TTC549 (cell line): ENCODE results near the gene RASA3.

Experiments
- FAIRE-seq: peaks from 2 replicates; lab custom pipeline; 2012; peaks lifted over from hg19 to GRCh38; lab: Jason Lieb, UNC

Gene RASA3

DNA sequence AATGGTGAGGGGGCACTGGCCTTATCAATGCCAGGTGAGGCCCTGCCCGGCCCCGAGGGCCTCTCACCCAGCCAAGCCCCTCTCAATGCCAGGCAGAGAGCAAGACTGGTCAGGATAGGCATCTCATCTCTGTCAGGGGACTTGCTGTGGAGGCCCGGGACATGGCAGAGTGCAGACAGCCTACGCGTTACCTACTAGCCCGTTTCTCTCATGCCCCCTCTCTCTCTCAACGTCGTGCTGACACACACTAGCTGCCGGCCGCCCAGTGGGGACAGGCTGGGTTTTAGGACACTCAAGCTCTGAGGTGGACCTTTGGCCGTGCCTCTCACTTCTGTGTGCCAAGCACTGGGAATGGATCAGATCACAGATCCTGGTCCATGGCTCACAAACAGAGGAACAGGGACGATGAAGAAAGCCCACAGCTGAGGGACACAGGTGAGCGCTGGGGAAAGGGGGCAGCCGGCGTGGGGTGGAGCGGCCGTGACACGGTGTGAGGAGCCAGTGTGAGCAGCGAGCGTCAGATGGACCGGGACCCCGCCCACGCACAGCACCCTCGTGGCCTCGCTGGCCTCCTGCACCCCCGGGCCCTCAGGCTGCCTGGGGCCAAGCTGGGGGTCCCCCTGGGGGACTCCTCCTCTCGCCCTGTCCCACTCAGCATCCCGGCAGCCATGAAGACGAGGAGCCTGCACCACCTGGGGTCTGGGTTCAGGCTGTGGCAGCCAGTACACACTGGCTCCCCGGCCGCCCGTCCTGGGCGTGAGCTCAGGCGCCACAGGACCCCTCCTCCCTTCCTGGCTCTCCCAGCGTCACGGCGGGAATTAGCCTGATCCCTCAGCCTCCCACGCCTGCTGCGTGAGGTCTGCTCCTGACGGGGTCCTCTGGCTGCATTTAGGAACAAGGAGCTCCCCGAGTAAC lies 81.6 kb downstream of the RASA3 start:
- no peak for FAIRE-seq

DNA sequence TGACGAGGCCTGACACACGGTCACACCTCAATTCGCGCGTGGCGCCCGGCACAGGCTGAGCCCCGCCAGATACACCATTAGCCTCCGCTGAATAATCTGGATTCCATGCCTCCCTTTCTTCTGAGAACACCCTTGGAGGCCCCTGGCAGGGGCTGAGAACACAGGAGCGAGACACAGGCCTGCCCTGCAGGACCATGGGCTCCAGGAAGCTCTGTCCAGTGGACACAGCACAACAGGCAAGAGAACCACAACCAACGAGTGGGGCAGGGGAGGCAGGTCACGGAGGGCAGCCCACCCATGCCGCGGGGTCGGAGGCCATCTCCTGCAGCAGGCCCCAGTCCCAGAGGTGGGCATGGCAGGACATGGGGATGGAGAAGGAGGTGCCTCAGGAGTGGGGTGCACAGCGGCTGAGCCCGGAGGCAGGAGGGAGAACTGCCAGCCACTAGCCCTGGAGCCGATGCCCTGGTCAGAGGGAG lies 82.8 kb downstream of the RASA3 start:
- FAIRE-seq: no peak

DNA sequence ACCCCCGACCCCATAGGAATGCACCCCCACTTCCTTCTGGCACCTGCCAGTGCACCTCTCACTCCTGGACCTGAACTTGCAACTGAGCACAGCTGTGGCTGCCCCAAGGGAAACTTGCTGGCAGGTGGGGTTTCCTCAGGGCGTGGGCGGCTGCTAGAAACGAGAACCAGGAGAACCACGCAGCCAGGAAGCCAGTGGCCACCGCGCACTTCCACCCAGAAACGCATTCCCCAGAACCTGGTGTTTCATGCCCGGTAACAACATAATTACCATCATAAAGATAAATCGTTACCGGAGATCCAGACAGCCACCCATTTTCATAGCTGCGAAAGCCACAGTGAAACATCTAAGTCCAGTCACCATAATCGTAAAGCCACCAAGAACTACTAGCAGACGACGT lies 83.4 kb downstream of the RASA3 start:
- FAIRE-seq: no peak

DNA sequence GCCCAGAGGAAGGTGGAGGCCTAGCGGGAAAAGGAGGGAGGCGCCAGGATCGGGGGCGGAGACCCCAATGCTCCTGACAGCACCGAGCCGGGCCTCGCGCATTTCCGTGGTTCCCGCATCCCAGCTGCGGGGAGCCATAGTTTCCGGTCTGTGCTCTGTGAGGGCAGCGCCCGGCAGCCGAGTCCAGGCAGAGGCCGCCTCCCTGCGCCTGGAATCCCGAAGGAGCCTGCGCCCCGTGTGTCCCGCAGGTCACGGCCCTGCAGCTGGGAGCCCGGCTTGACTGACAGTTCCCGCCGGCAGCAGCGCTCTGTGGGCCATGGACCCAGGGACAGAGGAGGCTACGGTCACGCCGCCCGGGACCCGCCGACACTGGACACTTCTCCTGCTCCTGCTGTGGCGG lies 84.0 kb downstream of the RASA3 start:
- no peak for FAIRE-seq

DNA sequence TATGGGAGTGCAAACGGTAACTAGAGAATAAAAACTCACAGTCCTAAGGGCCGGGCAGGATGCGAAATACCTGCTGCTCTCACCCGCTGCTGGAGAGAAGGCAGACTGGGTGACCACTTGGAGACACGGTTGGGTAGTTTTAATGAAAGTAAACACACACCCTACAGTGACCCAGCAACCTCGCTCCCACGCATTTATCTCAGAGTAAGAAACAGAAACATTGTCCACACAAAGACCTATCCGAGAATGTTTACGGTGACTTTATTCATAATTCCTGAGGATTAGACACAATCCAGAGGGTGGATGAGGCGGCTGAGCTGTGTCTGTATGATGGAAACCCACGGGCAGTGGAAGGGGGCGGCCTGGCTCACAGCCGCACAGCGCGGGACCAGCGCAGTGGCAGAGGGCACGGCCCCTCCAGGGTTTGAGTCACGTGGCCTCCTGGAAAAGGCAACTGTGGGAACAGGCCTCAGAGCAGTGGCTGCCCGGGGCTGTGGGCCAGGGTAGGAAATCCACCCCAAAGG lies 85.0 kb downstream of the RASA3 start:
- no peak for FAIRE-seq

DNA sequence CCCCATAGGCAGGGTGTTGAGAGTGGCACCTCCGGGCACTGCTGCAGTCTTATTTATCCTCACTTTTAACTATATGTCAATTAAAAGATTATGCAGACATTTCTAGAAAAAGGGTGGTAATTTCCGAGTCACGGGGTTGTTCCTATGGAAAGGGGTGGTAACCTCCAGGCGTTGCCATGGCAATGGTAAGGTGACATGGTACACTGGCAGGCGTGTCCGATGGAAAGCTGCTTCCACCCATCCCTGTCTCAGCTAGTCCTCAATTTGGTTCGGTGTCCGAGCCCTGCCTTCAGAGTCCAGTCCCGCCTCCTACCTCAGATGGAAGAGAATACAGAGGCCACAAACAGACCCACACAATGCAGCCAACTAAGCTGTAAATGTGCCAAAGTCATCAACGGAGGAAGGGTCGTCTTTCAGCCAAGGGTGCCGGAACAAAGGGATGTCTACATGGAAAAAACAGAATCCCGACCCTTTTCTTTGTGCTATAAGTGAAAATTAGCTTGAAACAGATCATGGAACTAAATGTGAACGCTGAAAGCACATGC lies 85.9 kb downstream of the RASA3 start:
- no peak for FAIRE-seq

DNA sequence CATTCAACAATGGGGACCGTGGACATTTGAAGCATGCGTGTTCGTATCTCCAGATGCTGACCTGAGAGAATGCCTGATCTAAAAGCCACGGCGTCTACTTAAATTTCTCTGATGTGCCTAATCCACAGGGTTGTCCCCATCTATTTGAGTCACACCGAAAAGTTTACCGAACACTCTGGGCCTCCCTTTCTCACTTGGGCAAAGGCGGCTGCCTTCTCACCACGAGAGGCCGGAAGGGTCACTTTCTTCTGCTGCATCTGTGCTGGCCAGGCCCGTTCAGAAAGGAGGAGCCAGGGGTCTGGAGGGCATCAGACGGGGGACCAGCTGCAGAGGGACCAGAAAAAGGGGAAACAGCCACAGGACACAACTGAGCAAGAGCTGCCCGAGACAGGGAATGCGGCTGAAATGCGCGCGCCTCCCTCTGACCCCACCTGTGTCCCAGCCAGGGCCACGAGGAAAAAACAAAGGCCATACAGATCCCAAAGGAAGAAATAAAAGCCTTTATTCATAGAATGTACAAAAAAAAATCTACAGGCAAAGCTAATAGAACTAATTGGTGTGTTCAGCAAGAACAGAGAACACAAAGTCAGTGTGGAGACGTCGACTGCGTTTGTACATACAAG lies 87.2 kb downstream of the RASA3 start:
- no peak for FAIRE-seq

DNA sequence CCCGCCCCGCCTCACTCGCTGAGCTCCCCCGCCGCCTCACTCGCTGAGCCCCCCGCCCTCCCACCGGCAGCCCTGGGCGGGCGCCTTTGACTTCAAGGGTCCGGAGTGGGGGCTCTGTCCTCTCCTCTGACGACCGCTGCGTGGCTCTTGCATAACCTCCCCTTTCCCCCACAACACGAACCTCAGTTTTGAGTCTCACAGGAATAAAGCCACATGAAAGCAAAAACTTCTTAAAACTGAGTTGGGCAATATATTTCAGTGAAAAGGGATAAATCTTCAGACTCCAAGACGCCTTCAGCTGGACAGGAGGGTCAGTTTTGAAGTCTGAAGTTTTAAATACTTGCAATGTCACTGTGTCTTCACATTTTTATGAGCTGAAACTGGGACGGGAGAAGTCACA lies 87.9 kb downstream of the RASA3 start:
- no peak for FAIRE-seq

DNA sequence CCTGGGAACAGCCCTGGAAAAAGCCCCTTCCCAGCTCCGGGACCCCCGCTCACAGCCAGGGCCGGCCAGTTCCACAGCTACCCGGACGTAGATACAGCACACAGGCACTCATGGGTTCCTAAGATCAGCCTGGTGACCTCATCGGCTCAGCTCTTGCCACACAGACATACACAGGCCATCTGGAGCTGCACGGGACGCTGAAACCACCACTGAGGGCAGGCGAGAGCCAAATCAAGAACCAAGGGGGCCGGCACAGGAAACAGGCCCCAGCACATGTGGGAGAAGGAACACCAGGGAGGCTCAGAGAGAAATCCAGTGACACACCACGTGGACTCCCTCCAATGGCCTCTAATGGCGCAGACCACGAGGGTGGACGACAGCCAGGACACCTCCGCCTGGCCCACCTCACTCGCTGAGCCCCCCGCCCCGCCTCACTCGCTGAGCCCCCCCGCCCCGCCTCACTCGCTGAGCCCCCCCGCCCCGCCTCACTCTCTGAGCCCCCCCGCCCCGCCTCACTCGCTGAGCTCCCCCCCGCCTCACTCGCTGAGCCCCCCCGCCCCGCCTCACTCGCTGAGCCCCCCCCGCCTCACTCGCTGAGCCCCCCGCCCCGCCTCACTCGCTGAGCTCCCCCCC lies 88.9 kb downstream of the RASA3 start:
- FAIRE-seq: no peak

DNA sequence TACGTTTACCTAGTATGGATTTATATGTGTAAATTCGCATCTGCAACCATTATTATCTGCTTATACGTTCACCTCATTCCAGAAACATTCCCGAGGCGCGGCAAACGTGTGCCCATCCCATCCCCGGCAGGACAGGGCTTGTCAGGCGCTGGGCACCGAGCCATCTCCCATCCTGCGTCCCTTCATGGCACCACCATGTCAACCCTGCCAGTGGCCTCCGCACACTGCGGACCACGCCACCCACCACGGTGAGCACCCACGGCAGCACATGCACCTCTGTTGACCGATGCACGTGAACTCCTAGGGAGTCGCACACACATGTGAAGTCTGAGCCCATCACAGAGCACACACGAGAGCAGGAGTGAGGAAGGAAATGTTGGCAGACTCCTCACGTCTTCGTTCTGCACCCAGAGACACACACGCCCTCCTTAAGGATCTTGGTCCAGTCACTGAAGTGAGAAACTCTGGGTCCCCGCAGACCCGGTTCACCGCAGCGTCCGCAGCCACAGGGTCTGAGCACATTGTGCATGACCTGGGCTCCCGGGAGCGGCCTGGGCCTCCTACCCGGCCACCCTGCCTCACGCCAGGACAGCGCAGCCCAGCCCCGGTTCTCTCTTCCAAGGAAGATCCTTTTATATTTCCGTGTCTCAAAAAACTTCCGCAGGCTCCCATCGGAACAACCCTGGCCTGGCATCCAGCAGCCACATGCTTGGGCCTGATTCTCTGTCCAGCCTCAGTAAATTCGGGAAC lies 90.2 kb downstream of the RASA3 start:
- no peak for FAIRE-seq

DNA sequence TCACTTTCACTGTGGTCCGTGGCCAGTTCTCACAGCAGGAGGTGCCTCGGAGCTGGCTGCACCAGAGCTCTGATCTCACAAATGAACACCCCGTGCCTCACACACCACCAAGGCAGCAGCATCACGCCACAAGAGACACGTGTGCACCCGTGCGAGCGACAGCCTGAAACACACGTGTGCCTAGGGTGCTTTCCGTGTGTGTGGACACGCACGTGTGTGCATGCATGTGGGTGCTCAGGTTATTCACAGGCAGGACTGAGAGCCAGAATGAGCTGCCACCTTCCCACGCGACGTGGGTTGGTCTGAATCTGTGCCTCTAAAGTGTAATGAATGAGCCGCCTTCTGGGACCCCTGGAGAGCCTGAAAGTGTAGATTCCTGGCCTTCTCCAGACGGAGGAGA lies 90.9 kb downstream of the RASA3 start:
- no peak for FAIRE-seq

DNA sequence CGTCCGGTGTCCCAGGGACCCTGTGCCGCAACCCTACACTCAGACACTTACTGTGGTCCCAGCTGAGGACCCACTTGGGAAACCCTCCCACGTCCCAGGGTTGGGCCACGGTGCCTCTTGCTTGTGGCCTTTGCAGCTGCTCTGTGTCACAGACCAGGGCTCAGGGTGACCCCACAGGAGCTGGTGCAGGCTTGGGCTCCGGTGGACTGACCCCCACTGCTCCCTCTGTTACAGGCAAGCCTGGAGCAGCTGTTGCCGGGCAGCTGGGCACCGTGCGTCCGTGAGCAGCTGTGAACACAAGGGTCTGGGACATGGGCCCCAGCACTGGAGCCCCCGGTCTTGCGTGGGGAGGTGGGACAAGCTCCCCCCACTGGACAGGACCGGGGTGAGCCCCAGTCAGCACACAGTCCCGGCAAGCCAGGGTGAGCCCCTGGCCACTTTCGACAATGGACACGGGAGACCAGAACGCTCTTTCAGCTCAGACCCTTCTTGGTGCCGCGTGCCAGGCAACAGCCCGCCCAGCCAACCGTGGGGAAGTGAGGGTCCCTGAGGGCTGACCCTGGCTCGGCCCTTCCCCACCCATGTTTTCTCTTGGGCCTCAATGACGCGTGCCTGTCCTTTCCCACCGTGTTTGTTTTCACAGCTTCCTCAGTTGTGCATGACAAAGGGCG lies 92.8 kb downstream of the RASA3 start:
- FAIRE-seq: no peak

DNA sequence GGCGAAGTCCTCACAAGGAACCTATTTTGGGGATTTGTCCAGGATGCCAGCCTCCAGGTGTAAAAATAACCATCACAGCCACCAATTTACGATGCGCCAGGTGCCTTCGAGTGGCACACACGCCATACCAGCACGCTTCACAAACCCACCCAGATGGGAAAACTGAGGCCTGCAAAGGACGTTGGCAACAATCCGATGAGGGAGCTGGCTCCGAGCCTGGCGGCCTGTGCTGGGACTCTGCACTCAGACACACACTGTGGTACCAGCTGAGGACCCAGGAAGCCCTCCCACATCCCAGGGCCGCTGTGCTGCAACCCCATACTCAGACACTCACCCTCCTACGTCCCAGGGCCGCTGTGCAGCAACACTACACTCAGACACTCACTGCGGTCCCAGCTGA lies 93.5 kb downstream of the RASA3 start:
- no peak for FAIRE-seq

DNA sequence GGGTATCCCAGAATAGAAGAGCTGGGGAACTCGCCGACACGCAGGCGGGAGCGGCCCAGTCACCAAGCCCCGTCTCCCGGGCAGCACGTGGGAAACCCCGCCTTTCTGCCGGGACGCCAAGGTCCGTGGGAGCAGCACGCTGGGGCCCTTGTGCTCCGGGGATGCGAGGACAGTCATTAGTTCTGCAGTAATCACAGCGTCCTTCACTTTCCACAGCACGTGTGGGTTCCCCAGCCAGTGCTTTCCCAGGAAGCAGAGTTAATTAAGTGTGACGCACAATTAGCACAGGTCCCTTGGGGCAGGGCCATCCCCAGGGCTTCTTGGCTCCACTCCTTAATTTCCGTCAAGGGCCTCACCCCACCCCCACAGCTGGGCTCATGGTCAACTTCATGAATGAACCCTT lies 94.2 kb downstream of the RASA3 start:
- no peak for FAIRE-seq

DNA sequence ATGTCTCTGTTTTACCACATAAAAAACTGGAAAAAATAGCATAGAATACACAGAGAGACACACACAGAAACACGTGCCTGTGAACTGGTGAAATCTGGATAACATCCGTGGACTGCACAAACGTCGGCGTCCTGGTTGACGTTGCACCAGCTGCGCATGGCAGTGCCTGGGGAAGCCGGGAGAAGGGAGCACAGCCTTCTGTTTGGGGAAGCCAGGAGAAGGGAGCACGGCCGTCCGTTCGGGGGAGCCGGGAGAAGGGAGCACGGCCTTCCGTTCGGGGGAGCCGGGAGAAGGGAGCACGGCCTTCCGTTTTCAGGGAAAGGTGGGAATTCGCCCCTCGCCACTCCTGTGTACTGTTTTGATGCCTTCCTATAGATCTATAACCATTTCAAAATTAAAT lies 94.7 kb downstream of the RASA3 start:
- no peak for FAIRE-seq

DNA sequence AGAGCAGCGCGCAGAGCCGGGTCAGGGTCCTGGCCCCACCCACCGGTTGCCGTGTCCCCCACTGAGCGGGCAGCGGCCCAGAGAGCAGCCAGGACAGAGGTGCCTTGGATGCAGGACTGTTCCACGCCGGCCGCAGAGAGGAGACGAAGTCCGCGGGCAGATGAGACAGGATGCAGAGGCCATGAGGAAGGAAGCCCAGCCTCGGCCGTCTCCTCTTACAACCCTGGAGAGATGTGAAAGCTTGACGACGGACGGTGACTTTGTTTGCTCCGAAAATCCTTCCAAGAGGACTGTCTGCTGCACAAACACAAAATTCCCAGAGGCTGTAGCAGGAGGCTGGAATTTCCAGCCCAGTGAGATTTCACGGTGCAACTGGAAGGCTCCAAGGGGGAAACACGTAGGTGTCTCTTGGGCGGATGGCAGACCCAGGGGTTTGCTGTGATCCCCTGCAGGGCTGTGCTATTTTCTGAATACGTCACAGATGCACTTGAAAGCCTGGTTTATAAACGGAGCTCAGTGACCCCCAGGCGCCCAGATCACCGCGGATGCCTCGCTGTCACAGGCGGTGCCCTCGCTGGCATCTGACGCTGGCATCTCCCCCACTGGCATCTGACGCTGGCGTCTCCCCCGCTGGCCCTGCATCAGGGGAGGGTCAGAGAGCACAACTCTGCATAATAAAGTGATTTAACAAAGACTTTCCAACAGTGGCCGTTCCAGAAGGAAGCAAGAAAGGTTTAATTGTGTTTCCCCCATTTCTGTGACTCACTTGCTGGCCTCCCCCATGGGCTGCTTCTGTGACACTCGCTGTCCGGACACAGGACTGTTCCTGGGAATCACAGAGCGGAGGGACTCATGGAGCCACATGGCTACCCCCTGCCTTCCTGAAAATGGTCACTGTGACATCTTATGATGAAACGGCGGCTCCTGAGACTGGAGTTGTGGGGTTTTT lies 96.6 kb downstream of the RASA3 start:
- FAIRE-seq: no peak

DNA sequence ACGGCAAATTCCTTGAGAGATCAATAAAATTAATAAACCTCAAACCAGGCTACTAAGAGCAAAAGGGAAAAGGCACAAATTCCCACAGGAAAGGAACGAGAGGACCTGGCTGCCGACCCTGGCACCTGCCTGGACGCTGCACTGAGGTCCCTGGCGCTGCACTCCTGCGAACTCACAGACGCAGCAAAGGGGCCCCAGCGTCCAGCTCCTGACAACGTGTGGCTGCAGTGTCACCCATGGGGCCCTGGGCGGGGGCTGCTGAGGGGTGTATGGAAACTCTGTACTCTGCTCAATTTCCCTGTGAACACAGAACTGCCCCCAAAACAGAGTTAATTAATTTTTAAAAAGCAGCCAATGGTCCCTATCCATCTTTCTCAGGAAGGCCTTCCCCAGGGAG lies 97.2 kb downstream of the RASA3 start:
- no peak for FAIRE-seq

DNA sequence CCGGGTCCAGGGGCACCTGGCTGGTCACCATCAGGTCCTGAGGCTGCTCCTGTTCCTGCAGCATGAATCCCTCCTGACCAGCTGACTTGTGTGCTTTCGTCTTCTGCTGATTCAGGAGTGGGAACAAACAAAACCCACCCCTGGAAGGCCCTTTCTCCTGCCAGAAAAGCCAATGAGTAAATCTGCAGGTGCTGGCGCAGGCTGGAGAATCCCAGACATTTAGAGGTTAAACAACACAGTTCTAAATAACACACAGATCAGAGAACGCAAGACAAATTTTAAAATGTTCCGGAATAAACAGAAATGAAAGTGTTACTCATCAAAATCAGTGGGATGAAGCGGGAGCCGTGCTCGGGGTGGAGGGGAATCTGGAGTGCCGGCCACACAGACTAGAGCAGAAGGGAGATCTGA lies 97.9 kb downstream of the RASA3 start:
- no peak for FAIRE-seq

DNA sequence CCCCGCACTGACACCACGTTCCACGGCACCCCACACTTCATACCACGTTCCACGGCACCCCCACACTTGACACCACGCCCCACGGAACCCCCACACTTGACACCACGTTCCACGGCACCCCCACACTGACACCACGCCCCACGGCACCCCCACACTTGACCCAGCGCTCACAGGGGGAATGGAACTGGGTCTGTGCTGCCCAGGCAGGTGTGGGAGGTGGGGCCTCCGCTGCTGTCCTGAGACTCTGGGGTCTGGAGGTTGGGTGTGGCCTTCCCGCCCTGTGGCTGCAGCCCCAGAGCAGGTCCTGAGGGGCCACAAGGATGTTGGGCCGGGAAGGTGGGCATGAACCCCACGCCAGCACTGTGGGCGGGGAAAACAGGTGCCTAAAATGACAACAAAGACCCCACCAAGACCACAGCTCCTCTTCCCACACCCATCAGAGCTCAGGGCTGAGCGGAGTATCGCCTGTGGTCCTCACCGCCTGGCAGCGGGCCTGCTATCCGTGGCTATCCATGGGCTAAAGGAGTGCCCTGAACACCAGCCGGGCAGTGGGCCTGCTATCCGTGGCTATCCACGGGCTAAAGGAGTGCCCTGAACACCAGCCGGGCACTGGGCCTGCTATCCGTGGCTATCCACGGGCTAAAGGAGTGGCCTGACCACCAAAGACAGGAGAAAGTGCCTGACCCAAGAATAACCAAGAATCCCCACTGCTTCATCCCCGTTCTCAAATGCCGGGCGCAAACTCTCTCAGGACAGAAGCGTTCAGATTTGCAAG lies 98.7 kb downstream of the RASA3 start:
- no peak for FAIRE-seq
